Loucy (cell line): ENCODE data around the gene SYNE3.

Experiments used
- EZH2phosphoT487 ChIP-seq: fragments of 200-600 bp; IDR thresholded peaks from 2 replicates; pipeline ENCODE4 v1.6.1; 2018; ENCODE audit warnings: antibody characterized with exemption, mild to moderate bottlenecking, moderate library complexity, borderline replicate concordance
- TF ChIP-seq, protein P1 (sequence below): fragments of 200-600 bp; sonication (generic); conservative IDR thresholded peaks from 2 replicates; pipeline ENCODE4 v1.5.1; 2014; ENCODE audit warnings: mild to moderate bottlenecking, antibody characterized with exemption, low read length

DNA sequence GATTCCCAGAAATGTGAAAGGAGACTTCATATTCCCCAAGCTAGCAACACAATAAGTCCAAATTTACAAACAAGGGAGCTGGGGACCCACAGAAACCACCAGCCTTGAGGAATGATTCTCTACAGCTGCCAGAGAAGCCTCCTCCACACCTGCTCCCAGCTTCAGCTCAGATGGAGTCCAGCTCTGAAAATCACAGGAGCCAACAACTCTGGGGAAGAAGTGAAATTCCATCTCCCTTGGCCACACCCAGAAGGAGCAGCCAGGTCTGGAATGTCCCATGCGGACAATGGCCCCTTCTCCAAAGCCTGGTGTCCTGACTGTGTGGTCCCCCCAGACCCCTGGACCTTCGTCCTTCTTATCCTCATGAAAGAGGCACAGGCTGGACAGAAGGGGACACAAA is 45.4 kb downstream of the SYNE3 start:
- TF ChIP-seq, protein P1, sequence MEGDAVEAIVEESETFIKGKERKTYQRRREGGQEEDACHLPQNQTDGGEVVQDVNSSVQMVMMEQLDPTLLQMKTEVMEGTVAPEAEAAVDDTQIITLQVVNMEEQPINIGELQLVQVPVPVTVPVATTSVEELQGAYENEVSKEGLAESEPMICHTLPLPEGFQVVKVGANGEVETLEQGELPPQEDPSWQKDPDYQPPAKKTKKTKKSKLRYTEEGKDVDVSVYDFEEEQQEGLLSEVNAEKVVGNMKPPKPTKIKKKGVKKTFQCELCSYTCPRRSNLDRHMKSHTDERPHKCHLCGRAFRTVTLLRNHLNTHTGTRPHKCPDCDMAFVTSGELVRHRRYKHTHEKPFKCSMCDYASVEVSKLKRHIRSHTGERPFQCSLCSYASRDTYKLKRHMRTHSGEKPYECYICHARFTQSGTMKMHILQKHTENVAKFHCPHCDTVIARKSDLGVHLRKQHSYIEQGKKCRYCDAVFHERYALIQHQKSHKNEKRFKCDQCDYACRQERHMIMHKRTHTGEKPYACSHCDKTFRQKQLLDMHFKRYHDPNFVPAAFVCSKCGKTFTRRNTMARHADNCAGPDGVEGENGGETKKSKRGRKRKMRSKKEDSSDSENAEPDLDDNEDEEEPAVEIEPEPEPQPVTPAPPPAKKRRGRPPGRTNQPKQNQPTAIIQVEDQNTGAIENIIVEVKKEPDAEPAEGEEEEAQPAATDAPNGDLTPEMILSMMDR: no peak
- TF ChIP-seq EZH2phosphoT487: no peak
